Right cardiac atrium (tissue), 5 donors: ENCODE data around the gene TANGO2. TPM values are rescaled to one million over a fixed set of nuclear protein-coding genes. Genes with fewer than 3 reads are reported as not detected.

Experiments used
- ATAC-seq, 2 donors: fragments of 200-7000 bp; cut with Tn5 transposase; one replicate each; pipeline versions ENCODE4 v1.8.0 to v1.9.1; 2020; ENCODE audit warnings: moderate library complexity in 2 of 2, mild to moderate bottlenecking in 1 of 2
- DNase-seq, 3 donors: peaks; one replicate each; pipeline ENCODE4 v3.0.0-alpha.2; 2020
- H3K27ac ChIP-seq: one replicate; pipeline ENCODE4 v1.5.1; 2013; ENCODE audit warnings: mild to moderate bottlenecking, low read length, control low read depth, moderate library complexity
- H3K27me3 ChIP-seq: one replicate; pipeline ENCODE4 v1.6.1; 2013; ENCODE audit not compliant: control insufficient read depth, insufficient read depth
- H3K4me1 ChIP-seq: one replicate; pipeline ENCODE4 v1.6.1; 2013; ENCODE audit warnings: low read length; ENCODE audit not compliant: control insufficient read depth, insufficient read depth
- H3K4me3 ChIP-seq: one replicate; pipeline ENCODE4 v1.5.1; 2013; ENCODE audit warnings: low read length, control low read depth
- H3K9me3 ChIP-seq: one replicate; pipeline ENCODE4 v1.6.1; 2013; ENCODE audit warnings: low read length; ENCODE audit not compliant: control insufficient read depth
- WGBS: extraction: QIAGEN DNeasy Blood & Tissue Kit; methylation state at CpG from one replicate; pipeline ENCODE4 v1.1.7; 2013; 5-methylcytosine and 5-hydroxymethylcytosine counted together
- intact Hi-C, 4 donors: fragments of 100-400 bp; cut with DNase I; formaldehyde crosslinking; loops; one replicate each; pipeline versions ENCODE4 v1.11.0 to v1.14.0; 2022 to 2023
- long read RNA-seq, 4 donors: library from polyadenylated mRNA; unstranded; transcript quantifications; one replicate each; pipeline ENCODE4 v2.0.0, GENCODE V29; 2020 to 2021
- polyA plus RNA-seq: library from polyadenylated mRNA; stranded (reverse); fragments of 200-250 nt; gene quantifications from one replicate; pipeline ENCODE4 v1.2.3, GENCODE V29; 2013
- total RNA-seq, 4 donors: library from RNA; stranded (reverse); fragmentation: NEBNext Ultra II Directional; extraction: Animal tissue kit (Norgen Biotek cat#: 25700); gene quantifications; one replicate each; pipeline ENCODE4 v1.2.1, GENCODE V29; 2021
- donor health status: healthy with polysubstance abuse.
- donor health status: DM: no; HTN: yes; CAD: no.
- donor health status: DM: no; HTN: no; CAD: no.
- donor health status: DM: no; HTN: yes; CAD: no; lungs with severe emphysema.
- donor health status: DM: yes; HTN: yes; CAD: no.

The TANGO2 gene
- total RNA-seq (10 to 100 TPM; 61.1 to 70.4 (median 67.3) TPM), polyA plus RNA-seq (64.9 TPM)
- long read RNA-seq, donor 1, transcript TANGO2-217 (9 exons, 2,439 nt) = minor isoform, 10 of 236 reads
- long read RNA-seq, donor 1, transcript TANGO2-201 (9 exons, 2,273 nt) = major isoform, 33 of 236 reads
- long read RNA-seq, donor 1, transcript TANGO2-204 (9 exons, 1,920 nt) = minor isoform, 5 of 236 reads
- long read RNA-seq, donor 1, transcript TANGO2-202 (7 exons, 2,011 nt) = minor isoform, 8 of 236 reads
- long read RNA-seq, donor 1, partial matches to known transcripts = 32 of 236 reads
- long read RNA-seq, donor 1, other reads (novel, unspliced or antisense) = 137 of 236 reads
- long read RNA-seq, donor 2, transcript TANGO2-201 (9 exons, 2,273 nt) = major isoform, 13 of 76 reads
- long read RNA-seq, donor 2, partial matches to known transcripts = 5 of 76 reads
- long read RNA-seq, donor 2, other reads (novel, unspliced or antisense) = 46 of 76 reads
- long read RNA-seq, donor 3, transcript TANGO2-201 (9 exons, 2,273 nt) = major isoform, 56 of 538 reads
- long read RNA-seq, donor 3, transcript TANGO2-217 (9 exons, 2,439 nt) = minor isoform, 43 of 538 reads
- long read RNA-seq, donor 3, transcript TANGO2-203 (8 exons, 2,241 nt) = minor isoform, 15 of 538 reads
- long read RNA-seq, donor 3, transcript TANGO2-202 (7 exons, 2,011 nt) = minor isoform, 31 of 538 reads
- long read RNA-seq, donor 3, partial matches to known transcripts = 63 of 538 reads
- long read RNA-seq, donor 3, other reads (novel, unspliced or antisense) = 307 of 538 reads
- long read RNA-seq, donor 4, transcript TANGO2-201 (9 exons, 2,273 nt) = major isoform, 17 of 102 reads
- long read RNA-seq, donor 4, transcript TANGO2-217 (9 exons, 2,439 nt) = minor isoform, 8 of 102 reads
- long read RNA-seq, donor 4, partial matches to known transcripts = 10 of 102 reads
- long read RNA-seq, donor 4, other reads (novel, unspliced or antisense) = 59 of 102 reads

- Histone ChIP-seq H3K27ac (peak within 1 kb of the TSS; percentile 91), H3K4me1 (peaks cover 5% of the 10 kb centered on the region), H3K9me3 (no peaks in the 10 kb centered on the region), H3K4me3 (peak within 1 kb of the TSS; percentile 81), H3K27me3 (no peaks in the 10 kb centered on the region)
- intact Hi-C loops = no loop called here
- ATAC-seq = peak; percentile 89 to 91
- WGBS = under 1% methylated on average over 61 of the region's 61 CpGs
- peak; percentile 92 to 98 (median 98) for DNase-seq
Measured at GRCh38 chr22:20020533-20021195, at the start of gene TANGO2. Gene TANGO2 (plus strand): TSS chr22:20021110. CDS start chr22:20036799, 15,689 bp downstream.

- intact Hi-C loops = loop anchor here in 3 of 4 donors (2.0 kb wide), 1 partner anchor 41 kb away; no protein-coding TSS in a partner anchor
- no peak overlapping the region for H3K27ac ChIP-seq
Measured at GRCh38 chr22:19971276-19972124, 49.4 kb upstream of the TANGO2 start.

GRCh38 chr22:19972251-19972650 lies 48.7 kb upstream of the TANGO2 start:
- no peak overlapping the region for H3K4me3 ChIP-seq
- H3K27ac ChIP-seq = no peak overlapping the region
- WGBS = 90% methylated on average over 9 of the region's 9 CpGs
- ATAC-seq (no peak), DNase-seq (no peak)
- H3K4me1 ChIP-seq = no peaks in the 10 kb centered on the region
- intact Hi-C loops = no loop called here
- no peaks in the 10 kb centered on the region for H3K27me3 ChIP-seq
- no peaks in the 10 kb centered on the region for H3K9me3 ChIP-seq

More at GRCh38 chr22:19971276-19972124, 49.4 kb upstream of the TANGO2 start:
- WGBS = 70% methylated on average over 28 of the region's 28 CpGs
- Histone ChIP-seq H3K4me1 (no peaks in the 10 kb centered on the region), H3K4me3 (no peak overlapping the region), H3K9me3 (no peaks in the 10 kb centered on the region), H3K27me3 (no peaks in the 10 kb centered on the region)
- peak in 1 of 2 donors; percentile 3 for ATAC-seq
- peak in 1 of 3 donors; percentile 54 for DNase-seq

- Histone ChIP-seq H3K27ac (no peak overlapping the region), H3K27me3 (no peaks in the 10 kb centered on the region), H3K4me3 (no peak overlapping the region), H3K9me3 (no peaks in the 10 kb centered on the region), H3K4me1 (no peaks in the 10 kb centered on the region)
- intact Hi-C loops = no loop called here
- ATAC-seq (no peak), DNase-seq (no peak)
- 94% methylated on average over 50 of the region's 50 CpGs for WGBS
Measured at GRCh38 chr22:19972652-19973550, 48.0 kb upstream of the TANGO2 start.

GRCh38 chr22:19973551-19974267 lies 47.2 kb upstream of the TANGO2 start:
- intact Hi-C loops = no loop called here
- ATAC-seq (no peak), DNase-seq (no peak)
- WGBS = 96% methylated on average over 46 of the region's 46 CpGs
- Histone ChIP-seq H3K27ac (no peak overlapping the region), H3K4me3 (no peak overlapping the region), H3K27me3 (no peaks in the 10 kb centered on the region), H3K9me3 (no peaks in the 10 kb centered on the region), H3K4me1 (no peaks in the 10 kb centered on the region)

GRCh38 chr22:19974268-19974861 lies 46.5 kb upstream of the TANGO2 start:
- 67% methylated on average over 11 of the region's 11 CpGs for whole genome bisulfite sequencing
- Histone ChIP-seq H3K27me3 (no peaks in the 10 kb centered on the region), H3K4me1 (no peaks in the 10 kb centered on the region), H3K27ac (no peak overlapping the region), H3K4me3 (no peak overlapping the region), H3K9me3 (no peaks in the 10 kb centered on the region)
- ATAC-seq (peak; percentile 7 to 25), DNase-seq (peak in 2 of 3 donors; percentile 58 to 82)
- intact Hi-C loops = no loop called here

GRCh38 chr22:19974935-19975706 lies 45.8 kb upstream of the TANGO2 start:
- H3K4me1 ChIP-seq = no peaks in the 10 kb centered on the region
- H3K27ac ChIP-seq = no peak overlapping the region
- WGBS = 71% methylated on average over 13 of the region's 13 CpGs
- H3K4me3 ChIP-seq = no peak overlapping the region
- DNase-seq = no peak
- intact Hi-C loops = no loop called here
- no peak for ATAC-seq
- no peaks in the 10 kb centered on the region for H3K27me3 ChIP-seq
- no peaks in the 10 kb centered on the region for H3K9me3 ChIP-seq

GRCh38 chr22:19975707-19976035 lies 45.2 kb upstream of the TANGO2 start:
- DNase-seq (no peak), ATAC-seq (no peak)
- Histone ChIP-seq H3K27ac (no peak overlapping the region), H3K27me3 (no peaks in the 10 kb centered on the region), H3K4me1 (no peaks in the 10 kb centered on the region), H3K9me3 (no peaks in the 10 kb centered on the region), H3K4me3 (no peak overlapping the region)
- intact Hi-C loops = no loop called here
- 86% methylated on average over 4 of the region's 4 CpGs for WGBS
